Muscle of leg (tissue), 16 donors: ENCODE data around the gene INSL4. TPM values are rescaled to one million over a fixed set of nuclear protein-coding genes. Genes with fewer than 3 reads are reported as not detected.

ENCODE experiments used
- DNase-seq: peaks from one replicate; pipeline ENCODE4 v3.0.0; 2013
- H3K27ac ChIP-seq: one replicate; pipeline ENCODE4 v1.5.1; 2013; ENCODE audit warnings: mild to moderate bottlenecking, low read length, control low read depth
- H3K27me3 ChIP-seq: one replicate; pipeline ENCODE4 v1.6.1; 2013; ENCODE audit warnings: low read length; ENCODE audit not compliant: control insufficient read depth, insufficient read depth
- H3K36me3 ChIP-seq: one replicate; pipeline ENCODE4 v1.6.1; 2013; ENCODE audit warnings: low read length; ENCODE audit not compliant: control insufficient read depth, insufficient read depth
- H3K4me1 ChIP-seq: one replicate; pipeline ENCODE4 v1.6.1; 2013; ENCODE audit warnings: low read length; ENCODE audit not compliant: control insufficient read depth, insufficient read depth
- H3K4me3 ChIP-seq: one replicate; pipeline ENCODE4 v1.5.1; 2013; ENCODE audit warnings: low read length, control low read depth
- H3K9me3 ChIP-seq: replicated peaks from 2 replicates; pipeline ENCODE4 v1.6.1; 2013; ENCODE audit warnings: low read depth, low read length; ENCODE audit not compliant: control insufficient read depth
- WGBS: methylation state at CpG from one replicate; pipeline ENCODE4 v1.1.5; 2013; ENCODE audit warnings: missing lambda C conversion rate; ENCODE audit not compliant: insufficient coverage; 5-methylcytosine and 5-hydroxymethylcytosine counted together
- long read RNA-seq, 11 donors: transcript quantifications; one replicate each; lab custom pipeline, GENCODE V29; 2026
- polyA plus RNA-seq, 8 donors: library from polyadenylated mRNA; unstranded; fragments of 120-200 nt; gene quantifications; one replicate each; pipeline versions ENCODE4 v1.2.1 to v1.2.3, GENCODE V29; 2013; ENCODE audit warnings: inconsistent platforms in 1 of 8, low replicate concordance in 1 of 8; ENCODE audit not compliant: insufficient read length in 8 of 8, insufficient read depth in 1 of 8
- total RNA-seq: library from RNA; stranded (reverse); fragments of 120-200 nt; gene quantifications from one replicate; pipeline ENCODE4 v1.2.4, GENCODE V29; 2013

INSL4 gene
- total RNA-seq, result not detected
- polyA plus RNA-seq, result under 1 TPM in 1 of 8 donors, not detected in 7; 0.05 TPM
- long read RNA-seq, donor 1, result 0 reads
- long read RNA-seq, donor 2, result 0 reads
- long read RNA-seq, donor 3, result 0 reads
- long read RNA-seq, donor 4, result 0 reads
- long read RNA-seq, donor 5, result 0 reads
- long read RNA-seq, donor 6, result 0 reads
- long read RNA-seq, donor 7, result 0 reads
- long read RNA-seq, donor 8, result 0 reads
- long read RNA-seq, donor 9, result 0 reads
- long read RNA-seq, donor 10, result 0 reads
- long read RNA-seq, donor 11, result 0 reads

DNA sequence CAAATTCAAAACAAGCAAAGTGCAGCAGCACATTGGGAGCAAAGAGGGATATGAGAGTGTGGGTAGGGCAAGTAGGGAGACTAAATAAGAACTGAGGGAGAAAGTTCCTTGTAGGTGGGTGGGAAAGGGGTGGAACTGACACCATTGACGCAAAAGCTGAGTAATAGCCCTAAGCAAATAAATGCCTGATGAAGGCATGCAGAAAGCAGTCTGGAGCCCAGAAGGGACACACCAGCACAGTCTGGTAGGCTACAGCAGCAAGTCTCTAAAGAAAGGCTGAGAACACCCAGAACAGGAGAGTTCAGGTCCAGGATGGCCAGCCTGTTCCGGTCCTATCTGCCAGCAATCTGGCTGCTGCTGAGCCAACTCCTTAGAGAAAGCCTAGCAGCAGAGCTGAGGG, at the start of gene INSL4:
TSS of gene INSL4 (plus strand) at position 208 of the 400 bp plus-strand sequence. CDS start at position 313, 105 bp downstream.
- 92% methylated on average over 2 of the region's 2 CpGs for WGBS
- Histone ChIP-seq H3K36me3 (no peaks in the 10 kb centered on the region), H3K4me1 (no peaks in the 10 kb centered on the region), H3K27me3 (no peaks in the 10 kb centered on the region), H3K4me3 (no peak within 1 kb of the TSS), H3K27ac (no peak within 1 kb of the TSS), H3K9me3 (no peaks in the 10 kb centered on the region)
- no peak for DNase-seq

DNA sequence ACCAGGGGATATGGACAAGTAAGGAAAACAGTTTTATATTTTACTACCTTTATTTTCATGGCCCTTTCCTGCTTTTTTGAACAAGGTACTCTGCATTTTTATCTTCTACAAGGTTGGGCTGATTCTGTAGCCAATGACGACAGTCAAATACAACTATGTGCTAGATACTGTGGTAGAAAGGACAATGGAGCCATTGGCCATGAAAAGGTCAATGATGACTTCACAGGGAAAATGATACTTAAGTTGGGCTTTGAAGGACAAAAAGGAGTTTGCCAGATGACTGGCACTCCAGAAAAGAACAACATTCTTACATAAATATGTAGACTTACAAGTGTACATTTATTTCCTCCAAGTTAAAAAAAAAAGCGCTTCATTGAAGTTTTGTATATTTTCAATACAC, 46.4 kb upstream of the INSL4 start:
- no CpG with 5 or more reads among the region's 2 CpGs for WGBS
- Histone ChIP-seq H3K27ac (no peak overlapping the region), H3K27me3 (no peaks in the 10 kb centered on the region)

DNA sequence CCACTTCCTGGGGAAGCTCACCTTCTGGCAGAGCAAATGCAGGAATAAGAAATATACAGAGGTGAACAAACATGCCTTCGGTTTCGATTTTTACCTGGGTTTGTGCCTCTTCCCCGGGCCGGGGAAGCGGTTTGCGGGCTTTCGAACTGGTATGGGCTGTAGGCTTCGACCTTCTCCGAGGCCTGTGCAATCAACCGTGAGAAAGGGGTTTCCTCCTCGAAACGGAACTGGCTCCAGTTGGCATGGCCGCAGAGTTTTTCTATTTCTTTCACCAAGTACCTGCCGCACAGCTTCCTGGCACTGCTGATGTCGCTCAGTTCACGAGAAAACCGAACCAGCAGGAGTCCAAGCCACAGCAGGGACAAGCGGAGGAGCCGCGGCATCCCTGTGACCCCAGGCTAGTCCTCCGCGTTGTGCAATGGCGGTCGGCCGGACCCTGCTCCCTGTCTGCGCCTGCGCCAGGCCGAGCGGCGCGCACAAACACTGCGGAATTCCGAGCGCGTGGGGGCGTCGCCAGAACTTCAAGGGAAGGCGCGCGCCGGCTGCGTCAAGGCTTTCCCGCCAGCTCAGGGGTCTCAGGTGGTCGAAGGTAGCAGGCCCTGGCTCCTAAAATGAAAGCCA, 45.9 kb upstream of the INSL4 start, which contains the start of gene INSL6:
TSS of gene INSL6 (minus strand) at position 420 of the 621 bp plus-strand sequence. CDS start at position 383, 37 bp downstream.
- Histone ChIP-seq H3K36me3 (no peaks in the 10 kb centered on the region), H3K4me3 (no peak within 1 kb of the TSS), H3K9me3 (no peaks in the 10 kb centered on the region), H3K4me1 (no peaks in the 10 kb centered on the region), H3K27me3 (no peaks in the 10 kb centered on the region), H3K27ac (no peak within 1 kb of the TSS)
- DNase-seq, result no peak
- WGBS, result 87% methylated on average over 42 of the region's 44 CpGs

More for the DNA sequence above, 46.4 kb upstream of the INSL4 start:
- DNase-seq, result no peak
- no peaks in the 10 kb centered on the region for H3K36me3 ChIP-seq
- H3K9me3 ChIP-seq, result no peaks in the 10 kb centered on the region
- H3K4me1 ChIP-seq, result no peaks in the 10 kb centered on the region
- H3K4me3 ChIP-seq, result no peak overlapping the region

DNA sequence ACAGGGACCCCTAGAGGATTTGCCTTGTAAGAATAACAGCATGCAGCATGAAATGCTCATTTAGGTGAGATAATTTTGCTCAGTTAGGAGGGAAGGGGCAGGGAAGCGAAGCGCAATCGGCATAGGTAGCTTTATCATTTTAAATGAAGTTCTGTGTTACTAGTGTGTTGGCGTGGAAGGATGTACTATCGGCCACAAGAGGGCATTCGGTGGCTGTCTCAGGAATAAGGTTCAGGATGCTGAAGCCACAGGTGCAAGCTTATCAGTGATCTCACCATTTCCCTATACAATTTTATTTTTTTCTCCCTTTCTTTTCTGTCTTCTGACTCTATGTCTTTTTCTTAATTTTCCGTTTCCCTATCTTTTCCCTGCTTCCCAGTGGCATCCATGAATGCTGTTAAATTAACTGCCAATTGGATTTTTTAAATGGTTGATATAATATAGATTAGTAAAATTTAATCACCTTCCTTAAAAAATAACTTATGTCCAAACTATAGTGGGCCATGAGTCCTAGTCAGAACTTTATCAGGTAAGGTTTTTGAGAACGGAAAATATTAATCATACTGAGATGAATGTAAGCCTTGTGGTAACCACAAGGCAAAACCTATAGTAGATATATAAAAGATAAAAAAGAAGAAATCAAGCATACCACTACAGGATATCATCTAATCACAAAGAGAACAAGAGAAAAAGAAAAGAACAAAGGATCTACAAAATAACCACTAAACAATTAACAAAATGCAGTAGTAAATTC, 44.6 kb upstream of the INSL4 start:
- no peaks in the 10 kb centered on the region for H3K9me3 ChIP-seq
- WGBS, result 26% methylated on average over 6 of the region's 8 CpGs
- H3K27me3 ChIP-seq, result no peaks in the 10 kb centered on the region
- H3K4me3 ChIP-seq, result no peak overlapping the region
- peak; percentile 57 for DNase-seq
- no peaks in the 10 kb centered on the region for H3K36me3 ChIP-seq
- no peak overlapping the region for H3K27ac ChIP-seq
- no peaks in the 10 kb centered on the region for H3K4me1 ChIP-seq

DNA sequence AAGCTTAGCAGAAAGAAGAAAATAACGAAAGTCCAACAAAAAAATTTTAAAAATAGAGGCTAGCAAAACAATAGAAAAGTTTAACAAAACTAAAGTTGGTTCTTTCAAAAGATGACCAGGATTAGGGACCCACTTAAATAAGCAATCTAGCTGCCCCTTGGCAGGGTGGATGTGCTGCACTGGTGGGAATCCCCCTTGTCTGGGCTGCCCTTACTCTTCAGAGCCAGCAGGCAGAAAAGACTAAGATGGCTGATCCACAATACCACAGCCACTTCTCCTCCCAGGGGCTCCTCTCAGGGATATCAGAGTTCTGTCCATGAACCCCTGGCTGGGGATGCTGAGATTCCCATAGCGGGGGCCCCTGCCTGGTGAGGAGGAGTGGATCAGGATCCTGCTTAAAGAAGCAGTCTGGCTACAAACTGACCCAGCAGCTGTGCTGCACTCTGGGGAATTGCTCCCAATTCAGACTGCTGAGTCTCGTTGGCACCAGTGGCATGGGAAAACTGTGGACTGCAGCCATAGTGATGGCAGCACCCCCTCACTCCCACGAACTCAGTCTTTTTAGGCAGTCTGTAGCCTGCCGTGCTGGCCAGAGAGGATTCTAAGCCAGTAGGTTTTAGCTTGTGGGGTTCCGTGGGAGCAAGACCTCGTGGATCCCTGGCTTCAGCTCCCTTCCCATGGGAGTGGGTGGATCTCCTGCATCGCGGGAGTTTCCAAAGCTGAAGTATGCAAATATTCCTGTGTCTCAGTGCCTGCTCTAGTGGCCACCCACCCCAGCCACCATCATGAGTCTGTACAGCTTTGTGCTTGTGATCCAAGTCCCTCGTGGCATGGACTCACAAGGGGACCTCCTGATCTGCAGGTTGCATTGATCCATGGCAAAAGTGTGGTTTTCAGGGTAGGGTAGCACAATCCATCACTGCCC, 42.9 kb upstream of the INSL4 start:
- 54% methylated on average over 5 of the region's 10 CpGs for WGBS
- Histone ChIP-seq H3K27ac (no peak overlapping the region), H3K36me3 (no peaks in the 10 kb centered on the region), H3K4me3 (no peak overlapping the region), H3K27me3 (no peaks in the 10 kb centered on the region), H3K9me3 (no peaks in the 10 kb centered on the region), H3K4me1 (no peaks in the 10 kb centered on the region)
- peak; percentile 3 for DNase-seq

DNA sequence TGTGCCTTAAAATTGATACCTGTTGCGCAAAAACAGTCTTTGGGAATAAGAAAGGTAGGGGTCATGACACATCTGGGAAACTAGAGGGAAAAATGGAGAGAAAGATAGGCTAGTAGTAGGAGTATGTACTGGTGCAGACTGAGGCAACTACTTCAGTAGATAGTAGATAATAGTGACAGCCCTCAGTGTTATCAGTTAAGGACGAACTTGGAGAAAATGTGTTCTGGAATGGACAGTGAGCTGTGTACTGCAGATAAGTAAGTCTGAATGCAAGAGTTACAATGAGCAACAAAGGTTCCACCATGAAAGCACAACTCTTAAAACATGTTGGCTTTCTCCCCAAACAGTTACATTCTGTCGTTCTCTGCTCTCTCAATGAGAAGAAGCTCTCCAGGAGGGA, 39.2 kb upstream of the INSL4 start:
- no peaks in the 10 kb centered on the region for H3K36me3 ChIP-seq
- H3K9me3 ChIP-seq, result no peaks in the 10 kb centered on the region
- no peak overlapping the region for H3K4me3 ChIP-seq
- no peak for DNase-seq
- no peaks in the 10 kb centered on the region for H3K27me3 ChIP-seq
- H3K27ac ChIP-seq, result no peak overlapping the region
- 100% methylated on average over 1 of the region's 3 CpGs for WGBS
- H3K4me1 ChIP-seq, result no peaks in the 10 kb centered on the region

DNA sequence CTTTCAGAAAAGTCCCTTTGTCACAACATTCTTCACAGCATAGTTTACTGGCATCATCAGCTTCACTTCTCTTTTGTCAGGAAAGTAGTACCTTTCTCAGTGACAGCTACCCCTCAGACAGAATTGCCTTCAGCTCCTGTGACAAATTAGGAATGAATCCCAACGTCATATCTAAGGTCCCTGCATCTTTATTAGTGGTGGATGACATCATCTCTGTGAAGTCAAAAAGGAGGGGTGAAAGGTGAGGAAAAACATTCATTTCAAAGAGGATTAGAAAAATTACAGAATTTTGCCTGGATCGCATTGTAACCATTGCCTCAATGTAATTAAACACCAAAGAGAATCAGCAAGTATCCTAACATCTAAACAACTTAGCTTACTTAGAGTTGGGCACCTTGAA, 37.9 kb upstream of the INSL4 start:
- Histone ChIP-seq H3K36me3 (no peaks in the 10 kb centered on the region), H3K4me3 (no peak overlapping the region), H3K27me3 (no peaks in the 10 kb centered on the region), H3K27ac (no peak overlapping the region), H3K9me3 (no peaks in the 10 kb centered on the region), H3K4me1 (no peaks in the 10 kb centered on the region)
- no CpG with 5 or more reads among the region's 2 CpGs for WGBS
- no peak for DNase-seq

DNA sequence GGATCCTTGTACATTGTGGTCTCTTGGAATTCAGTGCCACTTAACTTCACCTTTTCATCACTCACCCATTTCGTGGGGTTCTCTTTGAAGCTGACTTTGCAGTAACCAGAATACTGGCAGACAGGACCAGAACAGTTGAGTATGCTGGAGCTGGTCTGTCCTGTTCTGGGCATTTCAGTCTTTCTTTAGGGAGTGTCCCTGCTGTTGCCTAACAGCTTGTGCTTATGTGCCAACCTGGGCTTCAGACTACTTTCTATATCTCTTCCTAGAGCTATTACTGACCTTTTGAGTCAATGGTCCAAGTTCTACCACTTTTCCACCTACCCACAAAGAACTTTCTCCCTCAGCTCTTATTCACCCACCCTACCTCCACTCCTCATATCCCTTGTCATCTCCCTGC, 35.8 kb upstream of the INSL4 start:
- no peaks in the 10 kb centered on the region for H3K9me3 ChIP-seq
- no peak for DNase-seq
- no peaks in the 10 kb centered on the region for H3K36me3 ChIP-seq
- H3K4me1 ChIP-seq, result no peaks in the 10 kb centered on the region
- no CpG with 5 or more reads among the region's 1 CpG for WGBS
- no peaks in the 10 kb centered on the region for H3K27me3 ChIP-seq
- H3K27ac ChIP-seq, result no peak overlapping the region
- H3K4me3 ChIP-seq, result no peak overlapping the region

DNA sequence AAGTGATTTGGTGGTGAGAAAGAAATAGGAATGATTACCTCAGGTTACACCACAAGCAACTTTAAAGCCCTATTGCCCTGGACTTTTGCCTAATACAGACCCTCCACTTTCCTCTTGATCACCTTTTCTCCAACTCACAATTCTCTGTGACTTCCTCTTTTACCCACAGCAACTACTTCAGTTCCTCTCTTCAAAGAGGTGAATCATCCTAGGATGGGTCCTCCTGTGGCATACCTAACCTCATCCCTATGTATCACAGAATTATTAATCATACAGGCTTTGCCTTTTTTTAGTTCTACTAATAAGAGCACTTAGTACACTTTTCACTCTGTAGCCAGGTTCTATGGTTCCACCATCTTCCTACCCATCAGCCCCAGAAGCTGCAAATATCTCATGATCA, 26.1 kb upstream of the INSL4 start:
- H3K27me3 ChIP-seq, result no peaks in the 10 kb centered on the region
- H3K27ac ChIP-seq, result no peak overlapping the region
- no peak for DNase-seq
- H3K36me3 ChIP-seq, result no peaks in the 10 kb centered on the region
- H3K4me3 ChIP-seq, result no peak overlapping the region
- H3K4me1 ChIP-seq, result no peaks in the 10 kb centered on the region
- H3K9me3 ChIP-seq, result no peaks in the 10 kb centered on the region
